Aorta (tissue), 5 donors: ENCODE measurements around the gene SESN2. TPM values are rescaled to one million over a fixed set of nuclear protein-coding genes. Genes with fewer than 3 reads are reported as not detected.
A peak's percentile ranks its signal among the peaks of the same experiment; 100 is the strongest.

ENCODE experiments used
- ATAC-seq: fragments of 200-7000 bp; cut with Tn5 transposase; one replicate; pipeline ENCODE4 v1.9.1; 2022; ENCODE audit warnings: moderate library complexity; ENCODE audit not compliant: low FRiP score
- DNase-seq, 2 donors: peaks; one replicate each; pipeline ENCODE4 v3.0.0-alpha.2; 2020
- H3K27ac ChIP-seq, 2 donors: one replicate each; pipeline ENCODE4 v1.5.1; 2013; ENCODE audit warnings: low read length in 2 of 2, mild to moderate bottlenecking in 2 of 2, moderate library complexity in 2 of 2, control low read depth in 1 of 2, inconsistent platforms in 1 of 2, low read depth in 1 of 2
- H3K27me3 ChIP-seq, 2 donors: one replicate each; pipeline ENCODE4 v1.6.1; 2013; ENCODE audit warnings: control low read depth in 1 of 2, low read length in 1 of 2, mild to moderate bottlenecking in 1 of 2, moderate library complexity in 1 of 2; ENCODE audit not compliant: insufficient read depth in 2 of 2, control insufficient read depth in 1 of 2
- H3K36me3 ChIP-seq, 2 donors: one replicate each; pipeline ENCODE4 v1.6.1; 2013; ENCODE audit warnings: control low read depth in 1 of 2, low read length in 1 of 2, mild to moderate bottlenecking in 1 of 2; ENCODE audit not compliant: insufficient read depth in 2 of 2, control insufficient read depth in 1 of 2
- H3K4me1 ChIP-seq, 2 donors: one replicate each; pipeline ENCODE4 v1.6.1; 2013; ENCODE audit warnings: low read length in 2 of 2, control low read depth in 1 of 2, mild to moderate bottlenecking in 1 of 2, moderate library complexity in 1 of 2; ENCODE audit not compliant: insufficient read depth in 2 of 2, control insufficient read depth in 1 of 2
- H3K4me3 ChIP-seq, 2 donors: one replicate each; pipeline ENCODE4 v1.5.1; 2013; ENCODE audit warnings: low read length in 2 of 2, control low read depth in 1 of 2, mild to moderate bottlenecking in 1 of 2
- H3K9me3 ChIP-seq: one replicate; pipeline ENCODE4 v1.6.1; 2013; ENCODE audit warnings: mild to moderate bottlenecking, low read length; ENCODE audit not compliant: control insufficient read depth
- WGBS, 2 donors: extraction: QIAGEN DNeasy Blood & Tissue Kit; methylation state at CpG; one replicate each; pipeline ENCODE4 v1.1.7; 2013; 5-methylcytosine and 5-hydroxymethylcytosine counted together
- intact Hi-C, 2 donors: fragments of 100-400 bp; cut with DNase I; formaldehyde crosslinking; loops; one replicate each; pipeline versions ENCODE4 v1.14.2 to v1.15.0; 2022
- polyA plus RNA-seq, 2 donors: library from polyadenylated mRNA; stranded (reverse); fragments of 200-250 nt; gene quantifications; one replicate each; pipeline ENCODE4 v1.2.3, GENCODE V29; 2013
- total RNA-seq, 2 donors: library from RNA; stranded (reverse); fragmentation: NEBNext Ultra II Directional; extraction: Animal tissue kit (Norgen Biotek cat#: 25700); gene quantifications; one replicate each; pipeline ENCODE4 v1.2.1, GENCODE V29; 2021
- donor health status: healthy with polysubstance abuse.
- donor health status: Bipolar disorder and iron deficiency.
- donor health status: DM: no; HTN: no; CAD: no.
- donor health status: DM: no; HTN: no; CAD: no.
- donor health status: DM: yes; HTN: yes; CAD: no.

SESN2 gene
- total and polyA plus RNA-seq, 4 donors = 5.3 to 11.1 (median 7.7) TPM

- intact Hi-C loops = loop anchor here (5.0 kb wide), 1 partner anchor 67 kb away; the partner anchor contains the start of gene MED18 (in 2 of the 2)
- 1% methylated on average over 48 to 66 of the region's 66 CpGs for WGBS, 2 donors
- DNase-seq = peak; percentile 90 to 92
- H3K9me3 ChIP-seq = no peaks in the 10 kb centered on the region
- H3K4me3 ChIP-seq = peak overlapping the region; percentile 64 to 96
- H3K27ac ChIP-seq = peak overlapping the region in 1 of 2 donors; percentile 65
- H3K27me3 ChIP-seq = no peaks in the 10 kb centered on the region
- ATAC-seq = peak; percentile 82
- no peaks in the 10 kb centered on the region for H3K36me3 ChIP-seq
- H3K4me1 ChIP-seq = no peaks in the 10 kb centered on the region
These were observed 850 bp downstream of the SESN2 start for GRCh38 chr1:28259934-28260802.

- peak overlapping the region; percentile 64 to 96 for H3K4me3 ChIP-seq
- no peaks in the 10 kb centered on the region for H3K27me3 ChIP-seq
- no peak overlapping the region for H3K27ac ChIP-seq
- H3K4me1 ChIP-seq = no peaks in the 10 kb centered on the region
- 35 to 39% methylated on average over 7 of the region's 7 CpGs for WGBS, 2 donors
- intact Hi-C loops = loop anchor here (5.0 kb wide), 1 partner anchor 67 kb away; the partner anchor contains the start of gene MED18 (in 2 of the 2)
- DNase-seq = no peak
- no peak for ATAC-seq
- H3K9me3 ChIP-seq = no peaks in the 10 kb centered on the region
- no peaks in the 10 kb centered on the region for H3K36me3 ChIP-seq
These were observed 1.5 kb downstream of the SESN2 start for GRCh38 chr1:28260803-28261174.

- Histone ChIP-seq H3K27me3 (no peaks in the 10 kb centered on the region), H3K9me3 (no peaks in the 10 kb centered on the region), H3K4me3 (no peak overlapping the region), H3K4me1 (no peaks in the 10 kb centered on the region), H3K27ac (no peak overlapping the region), H3K36me3 (peaks cover 0 to 3% of the 10 kb centered on the region in 2 donors)
- ATAC-seq (no peak), DNase-seq (no peak)
- 92 to 100% methylated on average over 1 of the region's 1 CpG for WGBS, 2 donors
- intact Hi-C loops = loop anchor here (5.0 kb wide), 1 partner anchor 62 kb away; the partner anchor contains the start of gene MED18 (in 2 of the 2)
These were observed 5.6 kb downstream of the SESN2 start for GRCh38 chr1:28264897-28265296.

DNA sequence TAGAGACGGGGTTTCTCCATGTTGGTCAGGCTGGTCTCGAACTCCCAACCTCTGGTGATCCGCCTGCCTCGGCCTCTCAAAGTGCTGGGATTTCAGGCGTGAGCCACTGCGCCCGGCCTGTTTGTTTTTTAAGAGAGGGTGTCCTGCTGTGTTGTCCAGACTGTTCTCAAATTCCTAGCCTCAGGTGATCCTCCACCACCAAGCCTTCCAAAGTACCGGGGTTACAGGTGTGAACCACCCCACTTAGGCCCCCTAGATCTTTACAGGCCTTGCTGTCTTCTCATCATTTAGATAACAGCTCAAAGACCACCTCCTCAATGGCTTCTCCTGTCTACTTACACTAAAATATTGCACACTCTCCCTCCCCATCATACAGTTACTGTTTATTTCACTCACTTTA lies 6.3 kb downstream of the SESN2 start:
- Histone ChIP-seq H3K27ac (no peak overlapping the region), H3K36me3 (peaks cover 0 to 3% of the 10 kb centered on the region in 2 donors), H3K27me3 (no peaks in the 10 kb centered on the region), H3K4me1 (no peaks in the 10 kb centered on the region), H3K4me3 (no peak overlapping the region), H3K9me3 (no peaks in the 10 kb centered on the region)
- no peak for ATAC-seq
- no peak for DNase-seq
- 88 to 92% methylated on average over 8 of the region's 8 CpGs for WGBS, 2 donors
- intact Hi-C loops = no loop called here

DNA sequence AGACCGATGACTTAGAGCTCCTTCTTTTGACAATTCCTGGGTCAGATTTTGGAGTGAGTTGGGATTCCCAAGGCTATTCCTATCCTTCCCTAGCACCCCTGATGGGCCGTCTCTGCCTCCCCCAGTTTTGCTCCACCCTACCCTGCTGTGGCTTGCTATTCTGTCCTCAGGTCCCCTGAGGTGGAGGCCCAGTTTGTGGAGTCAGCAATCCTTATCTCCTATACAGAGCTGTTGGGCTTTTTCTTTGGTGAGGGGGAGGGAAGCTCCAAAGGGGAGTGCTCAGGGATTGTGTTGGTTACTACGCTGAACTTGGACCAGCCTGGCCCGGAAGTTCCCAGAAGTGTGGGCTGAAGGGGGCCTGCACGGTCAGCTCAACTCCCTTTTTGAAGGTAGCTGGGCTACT lies 7.6 kb downstream of the SESN2 start:
- no peaks in the 10 kb centered on the region for H3K4me1 ChIP-seq
- H3K9me3 ChIP-seq = no peaks in the 10 kb centered on the region
- H3K27me3 ChIP-seq = no peaks in the 10 kb centered on the region
- DNase-seq (no peak), ATAC-seq (no peak)
- WGBS, 2 donors = 33 to 41% methylated on average over 5 of the region's 5 CpGs
- no peak overlapping the region for H3K4me3 ChIP-seq
- H3K36me3 ChIP-seq = peaks cover 0 to 3% of the 10 kb centered on the region in 2 donors
- H3K27ac ChIP-seq = no peak overlapping the region
- intact Hi-C loops = no loop called here

GRCh38 chr1:28267633-28268032 lies 8.3 kb downstream of the SESN2 start:
- WGBS, 2 donors = 87% methylated on average over 2 of the region's 2 CpGs
- DNase-seq = no peak

DNA sequence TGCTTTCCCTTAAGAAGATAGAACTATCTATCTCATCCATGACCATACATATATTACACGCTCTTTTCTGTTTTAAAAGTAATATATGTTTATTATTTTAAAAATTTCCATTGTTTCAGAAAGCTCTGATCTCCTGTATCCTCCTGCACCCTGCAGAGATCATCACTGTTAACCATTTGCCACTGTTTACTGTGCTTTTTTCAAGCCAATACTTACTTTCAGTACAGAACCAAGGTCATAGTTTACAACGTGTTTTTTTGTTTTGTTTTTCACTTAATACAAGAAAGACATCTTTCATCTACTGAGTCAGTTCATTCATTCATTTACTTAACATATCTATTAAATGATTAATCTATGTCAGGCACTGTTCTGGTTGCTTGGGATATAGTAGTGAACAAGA lies 10.2 kb downstream of the SESN2 start:
- 71 to 73% methylated on average over 2 of the region's 2 CpGs for WGBS, 2 donors
- H3K27ac ChIP-seq = no peak overlapping the region
- no peak overlapping the region for H3K4me3 ChIP-seq
- H3K4me1 ChIP-seq = no peaks in the 10 kb centered on the region
- DNase-seq (no peak), ATAC-seq (no peak)
- H3K36me3 ChIP-seq = peaks cover 3% of the 10 kb centered on the region in 2 donors
- intact Hi-C loops = no loop called here
- no peaks in the 10 kb centered on the region for H3K9me3 ChIP-seq
- no peaks in the 10 kb centered on the region for H3K27me3 ChIP-seq

More at GRCh38 chr1:28267633-28268032, 8.3 kb downstream of the SESN2 start:
- H3K27me3 ChIP-seq = no peaks in the 10 kb centered on the region
- H3K4me3 ChIP-seq = no peak overlapping the region
- ATAC-seq = no peak
- H3K4me1 ChIP-seq = no peaks in the 10 kb centered on the region
- H3K27ac ChIP-seq = no peak overlapping the region
- intact Hi-C loops = no loop called here
- no peaks in the 10 kb centered on the region for H3K9me3 ChIP-seq
- peaks cover 3% of the 10 kb centered on the region in 2 donors for H3K36me3 ChIP-seq

GRCh38 chr1:28272215-28272852 lies 13.0 kb downstream of the SESN2 start:
- Histone ChIP-seq H3K36me3 (peaks cover 3 to 6% of the 10 kb centered on the region in 2 donors), H3K27ac (no peak overlapping the region), H3K27me3 (no peaks in the 10 kb centered on the region), H3K4me3 (no peak overlapping the region), H3K9me3 (no peaks in the 10 kb centered on the region), H3K4me1 (no peaks in the 10 kb centered on the region)
- intact Hi-C loops = no loop called here
- WGBS, 2 donors = 92 to 94% methylated on average over 20 of the region's 20 CpGs
- DNase-seq (no peak), ATAC-seq (no peak)
